Left lung (tissue), 10 donors: ENCODE results near the gene CD300LD. TPM values are rescaled to one million over a fixed set of nuclear protein-coding genes. Genes with fewer than 3 reads are reported as not detected.

Source experiments
- ATAC-seq: fragments of 200-7000 bp; cut with Tn5 transposase; one replicate; pipeline ENCODE4 v1.9.1; 2020; ENCODE audit warnings: moderate library complexity
- DNase-seq, 4 donors: peaks; one replicate each; pipeline ENCODE4 v3.0.0-alpha.2; 2013 to 2020
- H3K27ac ChIP-seq, 2 donors: fragments of 200-600 bp; sonication (generic) in 1 of 2; one replicate each; pipeline versions ENCODE4 v1.5.0 to v1.8.0; 2020 to 2021
- H3K27me3 ChIP-seq, 2 donors: fragments of 200-600 bp; sonication (generic) in 1 of 2; one replicate each; pipeline versions ENCODE4 v1.5.0 to v1.8.0; 2020 to 2021
- H3K36me3 ChIP-seq, 2 donors: fragments of 200-600 bp; sonication (generic) in 1 of 2; one replicate each; pipeline versions ENCODE4 v1.5.0 to v1.8.0; 2020 to 2021
- H3K4me1 ChIP-seq, 2 donors: fragments of 200-600 bp; one replicate each; pipeline ENCODE4 v1.8.0; 2021
- H3K4me3 ChIP-seq, 2 donors: fragments of 200-600 bp; sonication (generic) in 1 of 2; one replicate each; pipeline versions ENCODE4 v1.5.0 to v1.8.0; 2020 to 2021; ENCODE audit warnings: mild to moderate bottlenecking in 1 of 2
- H3K9me3 ChIP-seq, 2 donors: fragments of 200-600 bp; sonication (generic) in 1 of 2; one replicate each; pipeline versions ENCODE4 v1.5.0 to v1.8.0; 2020 to 2021
- CTCF ChIP-seq, 2 donors: fragments of 200-600 bp; sonication (generic) in 1 of 2; IDR thresholded peaks; one replicate each; pipeline versions ENCODE4 v1.5.0 to v1.8.0; 2021; ENCODE audit warnings: antibody characterized with exemption in 2 of 2
- intact Hi-C, 2 donors: fragments of 100-400 bp; cut with DNase I; formaldehyde crosslinking; loops; one replicate each; pipeline versions ENCODE4 v1.11.2 to v1.14.2; 2022
- polyA plus RNA-seq, 6 donors: library from polyadenylated mRNA; unstranded; fragments of 120-200 nt; gene quantifications; one replicate each; pipeline ENCODE4 v1.2.1, GENCODE V29; 2013; ENCODE audit not compliant: insufficient read length in 6 of 6
- total RNA-seq, 2 donors: library from RNA; stranded (reverse); fragmentation: NEBNext Ultra II Directional; extraction: Animal tissue kit (Norgen Biotek cat#: 25700); gene quantifications; one replicate each; pipeline ENCODE4 v1.2.1, GENCODE V29; 2021
- donor health status: DM: no; HTN: yes; CAD: no.
- donor health status: DM: no; HTN: no; CAD: no.

The CD300LD gene
- total and polyA plus RNA-seq, 8 donors, result 0.29 TPM; not detected in 7

GRCh38 chr17:74568106-74568873, 23.8 kb downstream of the CD300LD start:
- no peaks in the 10 kb centered on the region for H3K36me3 ChIP-seq
- no peak for TF ChIP-seq CTCF (IDR thresholded peaks at IDR 0.05)
- ATAC-seq (no peak), DNase-seq (no peak)
- peaks cover 0 to 36% of the 10 kb centered on the region in 2 donors for H3K4me1 ChIP-seq
- H3K27ac ChIP-seq, result peak overlapping the region in 1 of 2 donors; percentile 13
- H3K27me3 ChIP-seq, result peaks cover 0 to 44% of the 10 kb centered on the region in 2 donors
- intact Hi-C loops, result no loop called here
- no peak overlapping the region for H3K4me3 ChIP-seq
- no peaks in the 10 kb centered on the region for H3K9me3 ChIP-seq

- Histone ChIP-seq H3K27ac (peak within 1 kb of the TSS; percentile 13), H3K27me3 (peaks cover 0 to 44% of the 10 kb centered on the region in 2 donors), H3K4me3 (no peak within 1 kb of the TSS), H3K36me3 (no peaks in the 10 kb centered on the region), H3K4me1 (peaks cover 0 to 36% of the 10 kb centered on the region in 2 donors), H3K9me3 (no peaks in the 10 kb centered on the region)
- TF ChIP-seq CTCF (IDR thresholded peaks at IDR 0.05), result no peak
- DNase-seq (peak in 1 of 4 donors; percentile 55), ATAC-seq (peak; percentile 22)
- intact Hi-C loops, result no loop called here
Measured at GRCh38 chr17:74567397-74567796, 24.7 kb downstream of the CD300LD start, which contains the start of gene CD300H. Gene CD300H, minus strand, starts transcription at chr17:74567509.

- H3K4me3 ChIP-seq, result no peak overlapping the region
- DNase-seq, result peak in 2 of 4 donors; percentile 7 to 22
- no peak overlapping the region for H3K27ac ChIP-seq
- no peaks in the 10 kb centered on the region for H3K36me3 ChIP-seq
- intact Hi-C loops, result no loop called here
- peaks cover 0 to 53% of the 10 kb centered on the region in 2 donors for H3K27me3 ChIP-seq
- peaks cover 0 to 36% of the 10 kb centered on the region in 2 donors for H3K4me1 ChIP-seq
- H3K9me3 ChIP-seq, result no peaks in the 10 kb centered on the region
- peak; percentile 19 for ATAC-seq
- TF ChIP-seq CTCF (IDR thresholded peaks at IDR 0.05), result peak; percentile 23 to 57
Measured at GRCh38 chr17:74566132-74566753, 25.8 kb downstream of the CD300LD start.

- intact Hi-C loops, result no loop called here
Measured at GRCh38 chr17:74565126-74565525, 27.0 kb downstream of the CD300LD start.

More at GRCh38 chr17:74565126-74565525, 27.0 kb downstream of the CD300LD start:
- Histone ChIP-seq H3K4me3 (no peak overlapping the region), H3K9me3 (no peaks in the 10 kb centered on the region), H3K27ac (no peak overlapping the region), H3K27me3 (peaks cover 0 to 50% of the 10 kb centered on the region in 2 donors), H3K36me3 (no peaks in the 10 kb centered on the region), H3K4me1 (peaks cover 0 to 30% of the 10 kb centered on the region in 2 donors)
- ATAC-seq (no peak), DNase-seq (no peak)
- no peak for TF ChIP-seq CTCF (IDR thresholded peaks at IDR 0.05)
